Effector memory CD8-positive, alpha-beta T cell (primary cell): Measurements from ENCODE around the gene SCRN1.

ENCODE experiments used
- ATAC-seq: fragments of 150-1000 bp; cut with Tn5 transposase; replicated peaks from 2 replicates; pipeline ENCODE4 v1.10.0; 2021; ENCODE audit warnings: mild to moderate bottlenecking, moderate library complexity
- DNase-seq, 3 experiments: peaks; one replicate each; pipeline ENCODE4 v3.0.0; 2021
- H3K27ac Mint-ChIP-seq, 2 donors: one replicate each; pipeline ENCODE4 v1.8.0; 2022; ENCODE audit warnings: mild to moderate bottlenecking in 2 of 2, mixed read lengths in 2 of 2, moderate library complexity in 2 of 2
- H3K27me3 Mint-ChIP-seq, 2 donors: one replicate each; pipeline ENCODE4 v1.8.0; 2022; ENCODE audit warnings: mixed read lengths in 2 of 2
- H3K36me3 Mint-ChIP-seq: one replicate; pipeline ENCODE4 v1.8.0; 2022; ENCODE audit warnings: mild to moderate bottlenecking, moderate library complexity, mixed read lengths; ENCODE audit not compliant: insufficient read depth
- H3K4me1 Mint-ChIP-seq, 2 donors: one replicate each; pipeline ENCODE4 v1.8.0; 2022; ENCODE audit warnings: low read depth in 2 of 2, mixed read lengths in 2 of 2
- H3K4me3 Mint-ChIP-seq, 2 donors: one replicate each; pipeline ENCODE4 v1.8.0; 2022; ENCODE audit warnings: mild to moderate bottlenecking in 2 of 2, mixed read lengths in 2 of 2, moderate library complexity in 2 of 2
- H3K9me3 Mint-ChIP-seq, 2 donors: one replicate each; pipeline ENCODE4 v1.8.0; 2022; ENCODE audit warnings: mixed read lengths in 2 of 2

SCRN1 gene

DNA sequence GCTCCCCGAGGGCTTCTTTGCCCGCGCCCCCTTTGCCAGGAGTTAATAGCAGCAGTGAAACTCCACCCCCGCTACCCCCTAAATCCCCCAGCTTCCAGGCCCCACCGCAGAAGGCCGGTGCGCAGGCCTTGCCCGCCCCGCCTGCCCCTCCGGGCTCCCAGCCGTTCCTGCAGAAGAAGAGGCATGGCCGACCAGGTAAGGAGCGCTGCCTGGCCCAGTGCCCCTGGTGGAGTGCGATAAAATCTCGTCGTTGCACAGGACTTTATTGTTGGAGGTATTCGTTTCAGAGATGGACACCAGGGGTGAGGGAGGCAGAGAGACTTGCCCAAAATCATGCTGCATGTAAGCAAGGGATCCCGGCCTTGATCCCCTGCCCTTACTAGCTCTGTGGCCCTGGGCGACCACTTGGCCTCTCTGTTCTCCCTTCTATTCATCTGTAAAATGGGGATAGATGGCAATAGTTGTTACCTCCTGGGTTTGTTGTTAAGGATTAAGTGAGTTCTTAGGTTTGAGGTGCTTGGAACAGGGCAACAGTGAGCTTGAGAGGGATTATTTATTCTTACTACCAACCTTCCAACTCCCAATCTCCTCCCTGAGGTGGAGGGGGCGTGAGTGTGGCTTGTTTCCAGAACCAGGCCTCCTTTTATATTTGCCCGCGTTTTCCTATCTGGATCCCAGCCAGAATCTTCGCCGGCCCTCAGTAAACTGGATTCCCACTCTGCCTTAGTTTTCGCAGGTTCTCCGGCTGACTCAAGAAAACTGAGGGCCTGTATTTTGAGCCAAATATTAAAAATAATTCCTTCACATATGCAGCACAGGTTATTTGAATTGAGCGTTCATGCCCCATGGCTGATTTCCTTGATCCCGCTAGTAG is 105.0 kb downstream of the SCRN1 start:
- DNase-seq, result no peak
- H3K4me1 Mint-ChIP-seq, result peaks cover 4 to 5% of the 10 kb centered on the region in 2 donors
- no peak overlapping the region for H3K27ac Mint-ChIP-seq
- H3K4me3 Mint-ChIP-seq, result no peak overlapping the region
- no peaks in the 10 kb centered on the region for H3K36me3 Mint-ChIP-seq
- no peak for ATAC-seq
- peaks cover 21 to 46% of the 10 kb centered on the region in 2 donors for H3K27me3 Mint-ChIP-seq
- H3K9me3 Mint-ChIP-seq, result no peaks in the 10 kb centered on the region

GRCh38 chr7:29883462-29884398 is 105.9 kb downstream of the SCRN1 start:
- Mint-ChIP-seq H3K27ac (no peak overlapping the region), H3K27me3 (peaks cover 19 to 49% of the 10 kb centered on the region in 2 donors), H3K9me3 (no peaks in the 10 kb centered on the region), H3K36me3 (no peaks in the 10 kb centered on the region), H3K4me1 (peaks cover 4 to 5% of the 10 kb centered on the region in 2 donors), H3K4me3 (peak overlapping the region in 1 of 2 donors; percentile 33)
- ATAC-seq, result no peak
- DNase-seq, result no peak

GRCh38 chr7:29882481-29882880 is 107.1 kb downstream of the SCRN1 start:
- ATAC-seq, result no peak
- Mint-ChIP-seq H3K4me3 (no peak overlapping the region), H3K4me1 (peaks cover 4 to 8% of the 10 kb centered on the region in 2 donors), H3K27ac (no peak overlapping the region), H3K36me3 (no peaks in the 10 kb centered on the region), H3K27me3 (peaks cover 24 to 56% of the 10 kb centered on the region in 2 donors), H3K9me3 (no peaks in the 10 kb centered on the region)
- DNase-seq, result no peak

DNA sequence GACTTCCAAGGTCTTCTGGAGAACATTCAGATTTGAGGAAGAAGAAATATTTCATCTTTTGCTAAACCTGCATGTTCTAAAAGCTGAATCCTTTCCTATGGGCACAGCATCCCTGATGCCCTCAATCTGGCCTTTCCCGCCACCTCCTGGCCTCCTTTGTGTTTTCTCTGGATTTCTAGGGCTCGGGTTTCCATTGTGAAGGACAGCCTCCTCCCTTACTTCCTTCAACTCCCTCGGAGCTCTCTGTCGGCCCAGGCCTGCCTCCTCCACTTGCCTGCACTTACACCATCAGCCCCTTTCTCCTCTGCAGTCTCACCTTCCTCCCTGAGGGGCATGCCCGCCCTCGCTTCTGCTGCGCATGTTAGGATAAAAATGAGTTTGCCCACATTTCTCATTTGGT is 107.9 kb downstream of the SCRN1 start:
- Mint-ChIP-seq H3K9me3 (no peaks in the 10 kb centered on the region), H3K27ac (no peak overlapping the region), H3K27me3 (peaks cover 24 to 48% of the 10 kb centered on the region in 2 donors), H3K36me3 (no peaks in the 10 kb centered on the region), H3K4me3 (no peak overlapping the region), H3K4me1 (peaks cover 4 to 8% of the 10 kb centered on the region in 2 donors)
- DNase-seq (no peak), ATAC-seq (no peak)

- ATAC-seq, result no peak
- peaks cover 25 to 49% of the 10 kb centered on the region in 2 donors for H3K27me3 Mint-ChIP-seq
- DNase-seq, result no peak
- H3K27ac Mint-ChIP-seq, result no peak overlapping the region
- H3K4me3 Mint-ChIP-seq, result no peak overlapping the region
- no peaks in the 10 kb centered on the region for H3K36me3 Mint-ChIP-seq
- peaks cover 4 to 8% of the 10 kb centered on the region in 2 donors for H3K4me1 Mint-ChIP-seq
- H3K9me3 Mint-ChIP-seq, result no peaks in the 10 kb centered on the region
These were observed 110.0 kb downstream of the SCRN1 start for GRCh38 chr7:29879609-29880008.

GRCh38 chr7:29878081-29878688 is 111.4 kb downstream of the SCRN1 start:
- peaks cover 3 to 4% of the 10 kb centered on the region in 2 donors for H3K4me1 Mint-ChIP-seq

GRCh38 chr7:29877196-29877595 is 112.4 kb downstream of the SCRN1 start:
- no peak for ATAC-seq
- peaks cover 3 to 4% of the 10 kb centered on the region in 2 donors for H3K4me1 Mint-ChIP-seq
- no peak for DNase-seq
- H3K36me3 Mint-ChIP-seq, result no peaks in the 10 kb centered on the region
- H3K4me3 Mint-ChIP-seq, result no peak overlapping the region
- no peak overlapping the region for H3K27ac Mint-ChIP-seq
- H3K27me3 Mint-ChIP-seq, result peaks cover 20 to 40% of the 10 kb centered on the region in 2 donors
- no peaks in the 10 kb centered on the region for H3K9me3 Mint-ChIP-seq

More at GRCh38 chr7:29878081-29878688, 111.4 kb downstream of the SCRN1 start:
- H3K36me3 Mint-ChIP-seq, result no peaks in the 10 kb centered on the region
- H3K9me3 Mint-ChIP-seq, result no peaks in the 10 kb centered on the region
- peaks cover 22 to 48% of the 10 kb centered on the region in 2 donors for H3K27me3 Mint-ChIP-seq
- H3K27ac Mint-ChIP-seq, result no peak overlapping the region
- no peak overlapping the region for H3K4me3 Mint-ChIP-seq
- no peak for ATAC-seq
- peak; percentile 4 to 35 (median 12) for DNase-seq

DNA sequence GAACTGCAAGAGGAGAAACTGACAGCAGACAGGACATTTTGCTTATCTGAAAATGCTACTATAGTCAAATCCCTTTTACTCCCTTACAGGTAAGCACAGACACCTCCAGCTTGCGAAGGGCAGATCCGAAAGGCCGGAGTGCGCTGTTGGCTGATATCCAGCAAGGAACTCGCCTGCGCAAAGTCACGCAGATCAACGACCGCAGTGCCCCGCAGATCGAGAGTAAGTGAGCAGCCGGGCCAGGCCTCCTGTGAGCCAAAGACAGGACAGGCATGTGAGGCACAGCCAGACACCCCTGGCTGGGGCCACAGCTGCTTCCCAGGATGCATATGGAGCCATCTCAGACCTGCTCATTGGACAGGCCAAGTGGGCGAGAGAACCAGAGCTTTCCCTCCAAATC is 113.9 kb downstream of the SCRN1 start:
- Mint-ChIP-seq H3K27ac (no peak overlapping the region), H3K27me3 (peaks cover 25 to 42% of the 10 kb centered on the region in 2 donors), H3K4me3 (no peak overlapping the region), H3K4me1 (peaks cover 0 to 3% of the 10 kb centered on the region in 2 donors), H3K36me3 (no peaks in the 10 kb centered on the region), H3K9me3 (no peaks in the 10 kb centered on the region)
- ATAC-seq (no peak), DNase-seq (no peak)

DNA sequence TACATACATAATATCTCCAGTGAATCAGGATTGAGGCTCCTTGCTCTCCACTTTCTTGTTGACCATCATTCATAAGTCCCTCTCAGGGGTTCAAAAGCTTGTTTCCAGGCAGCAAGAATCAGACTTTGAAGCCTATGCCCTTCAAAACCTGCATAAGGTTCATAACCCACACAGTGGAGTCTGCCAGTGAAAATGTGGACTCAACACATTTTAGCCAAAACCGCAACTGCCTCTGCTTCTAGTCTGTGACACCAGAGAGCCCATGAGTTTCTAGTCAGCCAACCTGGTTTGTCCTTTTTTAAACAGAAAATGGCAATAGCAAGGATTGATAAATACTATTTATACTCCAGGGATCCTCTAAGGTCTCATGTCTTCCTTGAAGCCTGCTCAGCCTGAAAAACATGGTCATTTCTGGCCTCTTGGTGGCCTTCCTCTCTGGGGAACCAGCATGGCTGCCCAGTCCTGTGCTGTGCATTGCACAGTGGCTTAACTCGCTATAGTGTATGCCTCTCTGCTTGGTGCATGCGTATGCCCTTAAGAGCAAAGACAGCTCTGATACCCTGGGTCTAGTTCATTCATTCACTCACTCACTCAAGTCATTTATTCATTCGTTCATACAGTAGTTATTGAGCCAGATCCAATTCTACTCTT is 115.8 kb downstream of the SCRN1 start:
- DNase-seq (no peak), ATAC-seq (no peak)
- no peak overlapping the region for H3K4me3 Mint-ChIP-seq
- peaks cover 34 to 36% of the 10 kb centered on the region in 2 donors for H3K27me3 Mint-ChIP-seq
- H3K36me3 Mint-ChIP-seq, result no peaks in the 10 kb centered on the region
- H3K9me3 Mint-ChIP-seq, result no peaks in the 10 kb centered on the region
- H3K27ac Mint-ChIP-seq, result no peak overlapping the region
- peaks cover 0 to 3% of the 10 kb centered on the region in 2 donors for H3K4me1 Mint-ChIP-seq

- DNase-seq (no peak), ATAC-seq (no peak)
- Mint-ChIP-seq H3K27me3 (peaks cover 35 to 36% of the 10 kb centered on the region in 2 donors), H3K4me1 (no peaks in the 10 kb centered on the region), H3K9me3 (no peaks in the 10 kb centered on the region), H3K4me3 (no peak overlapping the region), H3K27ac (no peak overlapping the region), H3K36me3 (no peaks in the 10 kb centered on the region)
These were observed 117.7 kb downstream of the SCRN1 start for GRCh38 chr7:29871787-29872398.
